K562 (cell line): ENCODE measurements around the gene C1orf94. TPM values are rescaled to one million over a fixed set of nuclear protein-coding genes. Genes with fewer than 3 reads are reported as not detected.

Experiments
- ATAC-seq: fragments of 200-7000 bp; cut with Tn5 transposase; 3 replicates; pipeline ENCODE4 v1.9.1; 2020; ENCODE audit warnings: moderate library complexity
- BruUV-seq: library from RNA; stranded (reverse); fragments of 400-500 nt; replicated peaks from 2 replicates; lab custom pipeline; 2021; lab: Mats Ljungman, UMichigan
- CTCF ChIA-PET: fragments of 300-600 bp; formaldehyde crosslinking; extraction: SDS; loops from one replicate; lab custom pipeline; 2021; ENCODE audit warnings: low intra/inter-chr PET ratio; lab: Yijun Ruan, JAX
- POLR2A ChIA-PET: fragments of 300-600, 350-650 bp; sonication (Branson Sonifier 250); formaldehyde crosslinking; extraction: SDS; loops from one replicate; lab custom pipeline; 2021; ENCODE audit warnings: antibody characterized with exemption, inconsistent platforms; lab: Yijun Ruan, JAX
- DNase-seq, 4 experiments: peaks; one replicate each; pipeline versions ENCODE4 v3.0.0 to v3.0.0-alpha.2; 2011 to 2018; ENCODE audit warnings: low spot score in 3 of 4, mixed read lengths in 3 of 4; ENCODE audit errors: extremely low read depth in 1 of 4
- FAIRE-seq: peaks from 2 replicates; lab custom pipeline; 2011; peaks lifted over from hg19 to GRCh38; lab: Jason Lieb, UNC
- H2AFZ ChIP-seq: 2 replicates; pipeline ENCODE4 v1.6.0; 2011; ENCODE audit warnings: low read depth, low read length, control low read depth, inconsistent platforms
- H3K27ac ChIP-seq: fragments of 200-600 bp; 3 replicates; pipeline ENCODE4 v1.8.0; 2011; ENCODE audit warnings: low read depth, mild to moderate bottlenecking, control low read depth, inconsistent platforms, low read length, moderate library complexity, mixed read lengths; ENCODE audit errors: extremely low read depth
- H3K27me3 ChIP-seq, 2 experiments: fragments of 300-600 bp in 1 of 2; 2 replicates in 1 of 2; 3 replicates in 1 of 2; pipeline versions ENCODE4 v1.6.0 to v1.8.0; 2011; ENCODE audit warnings: inconsistent platforms in 2 of 2, low read length in 2 of 2, mild to moderate bottlenecking in 1 of 2, mixed read lengths in 1 of 2, moderate library complexity in 1 of 2; ENCODE audit not compliant: control insufficient read depth in 2 of 2, insufficient read depth in 2 of 2
- H3K36me3 ChIP-seq: fragments of 300-600 bp; 3 replicates; pipeline ENCODE4 v1.8.0; 2011; ENCODE audit warnings: mild to moderate bottlenecking, low read length, inconsistent platforms; ENCODE audit not compliant: control insufficient read depth, insufficient read depth
- H3K4me1 ChIP-seq, 2 experiments: fragments of 200-600 bp in 1 of 2; replicated peaks in 1 of 2; 2 replicates in 1 of 2; 3 replicates in 1 of 2; pipeline versions ENCODE4 v1.5.1 to v1.8.0; 2011; ENCODE audit warnings: inconsistent platforms in 2 of 2, low read length in 2 of 2, mild to moderate bottlenecking in 1 of 2, mixed read lengths in 1 of 2, moderate library complexity in 1 of 2; ENCODE audit not compliant: control insufficient read depth in 2 of 2, insufficient read depth in 2 of 2
- H3K4me2 ChIP-seq: 2 replicates; pipeline ENCODE4 v1.6.1; 2011; ENCODE audit warnings: low read length, control low read depth, inconsistent platforms, mixed read lengths; ENCODE audit not compliant: insufficient read depth
- H3K4me3 ChIP-seq: fragments of 200-600 bp; sonication (generic), shearing (Covaris generic); 2 replicates; pipeline ENCODE4 v1.5.1; 2016; ENCODE audit warnings: control low read depth, inconsistent platforms
- H3K79me2 ChIP-seq: fragments of 200-600 bp; 3 replicates; pipeline ENCODE4 v1.8.0; 2011; ENCODE audit warnings: low read length, inconsistent platforms; ENCODE audit not compliant: control insufficient read depth, insufficient read depth
- H3K9ac ChIP-seq, 2 experiments: 2 replicates each; pipeline versions ENCODE4 v1.6.0 to v1.6.1; 2011; ENCODE audit warnings: low read depth in 2 of 2, low read length in 2 of 2, control low read depth in 1 of 2, inconsistent platforms in 1 of 2, mild to moderate bottlenecking in 1 of 2, mixed read lengths in 1 of 2; ENCODE audit not compliant: insufficient read depth in 1 of 2
- H3K9me1 ChIP-seq: one replicate; pipeline ENCODE4 v1.6.0; 2011; ENCODE audit warnings: inconsistent platforms, mild to moderate bottlenecking, low read length, moderate library complexity; ENCODE audit not compliant: control insufficient read depth, insufficient read depth
- H3K9me3 ChIP-seq: replicated peaks from 2 replicates; pipeline ENCODE4 v1.5.1; 2011; ENCODE audit warnings: low read depth, low read length, inconsistent platforms; ENCODE audit not compliant: control insufficient read depth, insufficient read depth
- H4K20me1 ChIP-seq: replicated peaks from 2 replicates; pipeline ENCODE4 v1.6.1; 2011; ENCODE audit warnings: low read length, inconsistent platforms, mixed read lengths; ENCODE audit not compliant: control insufficient read depth, insufficient read depth
- CTCF ChIP-seq, 3 experiments: IDR thresholded peaks in 2 of 3; conservative IDR thresholded peaks in 1 of 3; 2 replicates each; pipeline ENCODE4 v1.5.1; 2011 to 2012; ENCODE audit warnings: low read length in 3 of 3, mild to moderate bottlenecking in 3 of 3, control low read depth in 2 of 3, improper control_type of control experiment in 1 of 3, inconsistent platforms in 1 of 3, low read depth in 1 of 3, mixed read lengths in 1 of 3, moderate library complexity in 1 of 3; ENCODE audit not compliant: insufficient read depth in 2 of 3
- SRSF7 ChIP-seq: fragments of 200-400 bp; formaldehyde crosslinking; optimal IDR thresholded peaks from 2 replicates; pipeline ENCODE3; 2017; ENCODE audit warnings: mild to moderate bottlenecking, low read depth, low read length
- WGBS: fragments of 100-300 bp; shearing (Covaris generic); methylation state at CpG from one replicate; pipeline ENCODE4 v1.1.6; 2016; ENCODE audit warnings: low coverage, mixed read lengths; ENCODE audit not compliant: insufficient coverage; ENCODE audit errors: missing lambda C conversion rate; 5-methylcytosine and 5-hydroxymethylcytosine counted together
- in situ Hi-C: fragments of 300-500 bp; cut with MboI; formaldehyde crosslinking; loops from 4 replicates; pipeline ENCODE4 v1.15.0; 2018; ENCODE audit warnings: inconsistent platforms, mixed read lengths
- intact Hi-C: fragments of 100-400 bp; cut with micrococcal nuclease; formaldehyde crosslinking; loops from 2 replicates; pipeline ENCODE4 v1.14.2; 2022
- polyA plus RNA-seq, 8 experiments: library from polyadenylated mRNA; depleted of rRNA in 4 of 8; stranded (reverse) in 5 of 8; unstranded in 3 of 8; fragments of >200 nt; fragmentation: Nextera tagmentation in 2 of 8; fragmentation: Illumina TruSeq in 1 of 8; extraction: Ambion mirVana in 2 of 8; extraction: Trizol in 1 of 8; gene quantifications; 2 replicates each; pipeline versions ENCODE4 v1.2.1 to v1.2.3, GENCODE V29; 2011 to 2014; ENCODE audit warnings: inconsistent platforms in 1 of 8, missing spikeins in 1 of 8
- total RNA-seq, 7 experiments: library from RNA; depleted of rRNA in 6 of 7; stranded (reverse); fragments of >200 nt in 6 of 7; fragmentation: Illumina TruSeq in 2 of 7; extraction: Trizol in 2 of 7; gene quantifications; 2 replicates each; pipeline versions ENCODE4 v1.2.1 to v1.2.3, GENCODE V29; 2011 to 2021; ENCODE audit warnings: low replicate concordance in 1 of 7

C1orf94 gene
- total and polyA plus RNA-seq, 9 of the 15 experiments (the other 6 are each of a cell fraction or from before 2014, with no cell fraction given), result not detected

GRCh38 chr1:34156739-34157138 is 20.0 kb upstream of the C1orf94 start:
- H3K27me3 ChIP-seq, result no peaks in the 10 kb centered on the region; a peak in 1 of 5 replicates
- H3K9me1 ChIP-seq, result no peaks in the 10 kb centered on the region
- H3K4me2 ChIP-seq, result no peak overlapping the region
- no peaks in the 10 kb centered on the region for H3K4me1 ChIP-seq
- H3K79me2 ChIP-seq, result no peaks in the 10 kb centered on the region
- FAIRE-seq (no peak), DNase-seq (peak; percentile 3 to 26 (median 18)), ATAC-seq (peak; percentile 39; the same call in 1 of the 3 replicates)
- intact Hi-C loops (no loop called here), in situ Hi-C loops (no loop called here)
- H3K27ac ChIP-seq, result no peak overlapping the region
- TF ChIP-seq SRSF7, result no peak
- peak in 2 of 3 experiments; percentile 30 to 44; a peak in 2 of 6 replicates for TF ChIP-seq CTCF (IDR thresholded peaks at IDR 0.05 in 2 of 3, conservative IDR thresholded peaks at IDR 0.05 in 1 of 3; ENCODE audit: insufficient read depth in 2 of 3, low read depth in 1 of 3, low read length in 3 of 3)
- H3K9me3 ChIP-seq, result no peaks in the 10 kb centered on the region
- CTCF ChIA-PET, result no interaction called here
- H2AFZ ChIP-seq, result no peak overlapping the region
- H4K20me1 ChIP-seq, result no peaks in the 10 kb centered on the region
- BruUV-seq, result no TSS peak
- H3K4me3 ChIP-seq, result no peak overlapping the region
- POLR2A ChIA-PET, result no interaction called here
- WGBS, result 0% methylated on average over 3 of the region's 3 CpGs
- no peak overlapping the region for H3K9ac ChIP-seq
- H3K36me3 ChIP-seq, result no peaks in the 10 kb centered on the region
